SK-N-SH treated with all-trans-retinoic acid at 6 μM for 48 hours (cell line): ENCODE results near the gene RAC3.

Experiments
- ATAC-seq: fragments of 200-7000 bp; cut with Tn5 transposase; 3 replicates; pipeline ENCODE4 v1.9.1; 2020; ENCODE audit warnings: mild to moderate bottlenecking, moderate library complexity
- ARNTL ChIP-seq: fragments of 450-650 bp; formaldehyde crosslinking; IDR thresholded peaks from 2 replicates; pipeline ENCODE4 v1.5.0; 2020; ENCODE audit warnings: low read depth, mild to moderate bottlenecking, moderate library complexity, borderline replicate concordance
- BACH2 ChIP-seq: fragments of 250-450 bp; sonication (Bioruptor Pico); IDR thresholded peaks from 2 replicates; pipeline ENCODE4 v1.9.0; 2021; ENCODE audit warnings: mild to moderate bottlenecking, borderline replicate concordance
- CREB5 ChIP-seq: fragments of 250-450 bp; sonication (Bioruptor Pico); IDR thresholded peaks from 2 replicates; pipeline ENCODE4 v1.5.1; 2020; ENCODE audit warnings: low read depth, mild to moderate bottlenecking, moderate library complexity
- CSRNP3 ChIP-seq: fragments of 250-450 bp; sonication (Bioruptor Pico); IDR thresholded peaks from 2 replicates; pipeline ENCODE4 v1.5.1; 2021; ENCODE audit warnings: mild to moderate bottlenecking, moderate library complexity
- ESRRG ChIP-seq: fragments of 250-450 bp; sonication (Bioruptor Pico); IDR thresholded peaks from 2 replicates; pipeline ENCODE4 v1.6.1; 2021; ENCODE audit warnings: mild to moderate bottlenecking
- GLIS3 ChIP-seq: fragments of 250-450 bp; sonication (Bioruptor Pico); IDR thresholded peaks from 2 replicates; pipeline ENCODE4 v1.5.0; 2020; ENCODE audit warnings: mild to moderate bottlenecking, moderate library complexity
- ISL1 ChIP-seq: fragments of 250-450 bp; sonication (Bioruptor Pico); IDR thresholded peaks from 2 replicates; pipeline ENCODE4 v2.1.2; 2022; ENCODE audit warnings: mild to moderate bottlenecking, moderate library complexity
- OSR1 ChIP-seq: fragments of 250-450 bp; sonication (Bioruptor Pico); IDR thresholded peaks from 2 replicates; pipeline ENCODE4 v1.8.0; 2022; ENCODE audit warnings: moderate library complexity, mild to moderate bottlenecking, inconsistent platforms
- PPARA ChIP-seq: fragments of 250-450 bp; sonication (Bioruptor Pico); IDR thresholded peaks from 2 replicates; pipeline ENCODE4 v1.5.0; 2020; ENCODE audit warnings: mild to moderate bottlenecking, borderline replicate concordance
- RARB ChIP-seq: fragments of 250-450 bp; sonication (Bioruptor Pico); IDR thresholded peaks from 2 replicates; pipeline ENCODE4 v1.8.0; 2021; ENCODE audit warnings: mild to moderate bottlenecking, moderate library complexity
- SNAI2 ChIP-seq: fragments of 250-450 bp; sonication (Bioruptor Pico); IDR thresholded peaks from 2 replicates; pipeline ENCODE4 v1.5.0; 2020; ENCODE audit warnings: mild to moderate bottlenecking, moderate library complexity
- TCF4 ChIP-seq: fragments of 250-450 bp; sonication (Bioruptor Pico); IDR thresholded peaks from 2 replicates; pipeline ENCODE4 v1.8.0; 2021; ENCODE audit warnings: mild to moderate bottlenecking, moderate library complexity, borderline replicate concordance
- TOX ChIP-seq: fragments of 250-450 bp; sonication (Bioruptor Pico); IDR thresholded peaks from 2 replicates; pipeline ENCODE4 v1.8.0; 2021; ENCODE audit warnings: mild to moderate bottlenecking, moderate library complexity, borderline replicate concordance
- TSHZ2 ChIP-seq: fragments of 250-450 bp; sonication (Bioruptor Pico); IDR thresholded peaks from 2 replicates; pipeline ENCODE4 v1.5.0; 2020; ENCODE audit warnings: mild to moderate bottlenecking, moderate library complexity
- ZC3H10 ChIP-seq: fragments of 250-450 bp; sonication (Bioruptor Pico); IDR thresholded peaks from 2 replicates; pipeline ENCODE4 v1.5.1; 2021; ENCODE audit warnings: mild to moderate bottlenecking, moderate library complexity
- ZFP3 ChIP-seq: fragments of 250-450 bp; sonication (Bioruptor Pico); IDR thresholded peaks from 2 replicates; pipeline ENCODE4 v1.5.0; 2020; ENCODE audit warnings: mild to moderate bottlenecking, moderate library complexity
- ZFP30 ChIP-seq: fragments of 450-650 bp; formaldehyde crosslinking; IDR thresholded peaks from 2 replicates; pipeline ENCODE4 v1.5.0; 2022; ENCODE audit warnings: mild to moderate bottlenecking, moderate library complexity
- ZNF565 ChIP-seq: fragments of 450-650 bp; formaldehyde crosslinking; conservative IDR thresholded peaks from 2 replicates; pipeline ENCODE4 v1.5.0; 2020; ENCODE audit warnings: low read depth, mild to moderate bottlenecking, moderate library complexity
- ZNF70 ChIP-seq: fragments of 450-650 bp; formaldehyde crosslinking; IDR thresholded peaks from 2 replicates; pipeline ENCODE4 v1.5.0; 2020; ENCODE audit warnings: mild to moderate bottlenecking, moderate library complexity

The RAC3 gene

GRCh38 chr17:82022981-82023446 lies 8.5 kb upstream of the RAC3 start, which contains the start of gene LRRC45:
TSS of gene LRRC45 (plus strand) at chr17:82023305. CDS start at chr17:82023644, 339 bp downstream.
- ATAC-seq: peak; percentile 88

GRCh38 chr17:82023447-82024241 lies 7.8 kb upstream of the RAC3 start:
- TF ChIP-seq ISL1 (CRISPR knock-in tag) (no peak), ZFP3 (no peak), CREB5 (no peak), RARB (CRISPR knock-in tag) (no peak), CSRNP3 (no peak), ARNTL (CRISPR knock-in tag) (no peak), BACH2 (CRISPR knock-in tag) (no peak), TSHZ2 (CRISPR knock-in tag) (no peak), ZNF70 (CRISPR knock-in tag) (no peak)
- ATAC-seq: peak; percentile 28

More at GRCh38 chr17:82022981-82023446, 8.5 kb upstream of the RAC3 start, which contains the start of gene LRRC45:
- TF ChIP-seq BACH2 (CRISPR knock-in tag): no peak
- TF ChIP-seq TCF4 (CRISPR knock-in tag): no peak
- TF ChIP-seq CREB5: no peak
- no peak for TF ChIP-seq PPARA

GRCh38 chr17:82024859-82025258 lies 6.6 kb upstream of the RAC3 start:
- no peak for ATAC-seq

More at GRCh38 chr17:82024859-82025258, 6.6 kb upstream of the RAC3 start:
- TF ChIP-seq ZFP30 (no peak), BACH2 (CRISPR knock-in tag) (no peak), TOX (CRISPR knock-in tag) (no peak), SNAI2 (CRISPR knock-in tag) (no peak), TCF4 (CRISPR knock-in tag) (no peak), RARB (CRISPR knock-in tag) (no peak), ISL1 (CRISPR knock-in tag) (no peak), ZFP3 (no peak), CREB5 (no peak), TSHZ2 (CRISPR knock-in tag) (no peak), GLIS3 (CRISPR knock-in tag) (no peak), ARNTL (CRISPR knock-in tag) (no peak), CSRNP3 (no peak), ZNF70 (CRISPR knock-in tag) (no peak), ZC3H10 (CRISPR knock-in tag) (no peak), ESRRG (CRISPR knock-in tag) (no peak), ZNF565 (CRISPR knock-in tag) (no peak), PPARA (no peak), OSR1 (CRISPR knock-in tag) (no peak)
